ENCODE data around the gene GLI3. TPM values are rescaled to one million over a fixed set of nuclear protein-coding genes. Genes with fewer than 3 reads are reported as not detected.

GLI3 gene
- total and polyA plus RNA-seq, 2 of the 8 experiments (the other 6 are each of a cell fraction or from before 2014, with no cell fraction given), result 8.0 to 31.1 TPM

DNA sequence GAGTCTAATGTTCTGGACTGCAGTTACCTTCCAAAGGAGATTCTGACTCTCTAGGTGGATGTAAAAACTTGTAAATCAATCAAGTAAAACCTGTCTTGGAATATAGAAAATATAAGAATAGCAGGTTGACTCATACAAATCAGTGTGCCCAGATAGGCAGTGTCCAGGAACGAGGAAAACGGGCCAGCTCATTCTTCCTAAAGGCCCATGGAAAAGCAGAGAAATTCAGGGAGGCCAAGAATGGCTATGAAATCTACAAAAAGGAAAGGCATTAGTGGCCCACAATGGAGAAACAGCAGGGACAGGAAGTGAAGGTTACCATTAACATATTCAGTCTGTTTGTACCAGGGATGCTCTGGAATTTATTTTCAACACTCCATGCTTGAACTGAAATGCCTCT is 14.9 kb downstream of the GLI3 start:
- Histone ChIP-seq H4K20me1 (replicated peaks in 1 of 2; ENCODE audit: control insufficient read depth in 1 of 2, insufficient read depth in 2 of 2, low read length in 2 of 2) (peaks cover 0 to 2% of the 10 kb centered on the region in 2 experiments), H4K5ac (ENCODE audit: insufficient read length, low read depth, low read length) (no peak overlapping the region), H2BK15ac (ENCODE audit: low read length) (no peak overlapping the region), H3K79me1 (ENCODE audit: low read depth, low read length) (peaks cover 4% of the 10 kb centered on the region), H3K9ac (replicated peaks in 1 of 4; ENCODE audit: extremely low read depth in 1 of 4, low read depth in 3 of 4, low read length in 3 of 4) (peak overlapping the region in 2 of 4 experiments; percentile 39 to 49; a peak in 1 of 7 replicates), H3K14ac (ENCODE audit: insufficient read length) (no peak overlapping the region), H3K23ac (ENCODE audit: insufficient read length) (no peak overlapping the region), H3K4me3 (ENCODE audit: extremely low read depth in 1 of 4, insufficient read depth in 2 of 4, low read depth in 3 of 4, low read length in 4 of 4) (peak overlapping the region in 1 of 4 experiments; percentile 32; a peak in 1 of 8 replicates), H2BK120ac (replicated peaks; ENCODE audit: low read depth, low read length) (peak overlapping the region; percentile 84), H3K56ac (replicated peaks; ENCODE audit: insufficient read length, low read depth, low read length) (no peak overlapping the region), H2BK12ac (ENCODE audit: low read depth, low read length) (peak overlapping the region; percentile 99), H4K8ac (ENCODE audit: extremely low read depth, insufficient read depth, low read length) (no peak overlapping the region), H2AFZ (ENCODE audit: low read length) (no peak overlapping the region), H3K4me1 (replicated peaks in 1 of 4; ENCODE audit: control insufficient read depth in 3 of 4, insufficient read depth in 4 of 4, low read length in 3 of 4) (peaks cover 16 to 33% (median 30%) of the 10 kb centered on the region in 4 experiments), H3K27me3 (replicated peaks in 1 of 4; ENCODE audit: control insufficient read depth in 3 of 4, extremely low read depth in 1 of 4, insufficient read depth in 3 of 4, low read length in 3 of 4) (no peaks in the 10 kb centered on the region), H3K18ac (ENCODE audit: extremely low read depth, low read length) (no peak overlapping the region; the same call in 1 of the 2 replicates), H4K91ac (replicated peaks; ENCODE audit: insufficient read length, low read length) (peak overlapping the region; percentile 88), H3K36me3 (ENCODE audit: control insufficient read depth in 2 of 4, insufficient read depth in 4 of 4, low read length in 3 of 4) (0 out of 8 replicates have a peak, but pooled peaks cover 0 to 3% (median 0%) of the 10 kb centered on the region in 4 experiments), H3K23me2 (ENCODE audit: low read depth, low read length) (peaks cover 4% of the 10 kb centered on the region), H2BK5ac (ENCODE audit: low read depth, low read length) (peak overlapping the region; percentile 98; the same call in 1 of the 2 replicates), H2BK20ac (ENCODE audit: low read length) (peak overlapping the region; percentile 91; the same call in 1 of the 2 replicates), H3K4me2 (ENCODE audit: insufficient read depth in 1 of 2, low read depth in 2 of 2, low read length in 2 of 2) (peak overlapping the region; percentile 30 to 60), H3K4ac (replicated peaks; ENCODE audit: insufficient read length, low read depth, low read length) (no peak overlapping the region), H2AK5ac (ENCODE audit: low read depth, low read length) (peak overlapping the region; percentile 87; the same call in 1 of the 2 replicates), H3K27ac (ENCODE audit: low read depth, low read length) (peak overlapping the region; percentile 80; the same call in 1 of the 2 replicates), H3K9me3 (ENCODE audit: insufficient read depth in 2 of 2, low read depth in 1 of 2, low read length in 1 of 2) (no peaks in the 10 kb centered on the region), H3K79me2 (ENCODE audit: control insufficient read depth in 1 of 2, insufficient read depth in 2 of 2, low read length in 2 of 2) (peaks cover 0 to 52% of the 10 kb centered on the region in 2 experiments; a peak in 3 of 4 replicates)
- POLR2A ChIA-PET (ENCODE audit: partially characterized antibody), result interaction anchor here (1.0 to 2.4 kb wide), 8 partner anchors 9 to 462 kb away, joined by 3 to 18 read pairs (median 4); partner anchors contain the start of gene GLI3
- 13% methylated on average over 2 of the region's 2 CpGs; no CpG with 5 or more reads in 1 of the 2 experiments for WGBS, 2 experiments (ENCODE audit: extremely low coverage in 1 of 2, insufficient coverage in 1 of 2, insufficient read length in 1 of 2, insufficient replicate concordance in 2 of 2, low coverage in 1 of 2, low lambda C conversion rate in 2 of 2, missing lambda C conversion rate in 1 of 2)
- CTCF ChIA-PET (ENCODE audit: partially characterized antibody), result interaction anchor here (0.9 to 2.5 kb wide), 7 partner anchors 9 to 471 kb away, joined by 3 to 11 read pairs (median 5); no protein-coding TSS in a partner anchor
- DNase-seq (ENCODE audit: low read depth in 1 of 2, low spot score in 2 of 2) (no peak), FAIRE-seq (peak; percentile 95)
- TF ChIP-seq HDAC2 (IDR thresholded peaks at IDR 0.05; ENCODE audit: borderline replicate concordance in 1 of 2, low read depth in 2 of 2, low read length in 2 of 2) (peak in 1 of 2 experiments; percentile 50; a peak in 1 of 4 replicates), ATF3 (IDR thresholded peaks at IDR 0.05; ENCODE audit: insufficient read depth, low read depth, low read length) (no peak), EP300 (IDR thresholded peaks at IDR 0.05; ENCODE audit: borderline replicate concordance in 1 of 2, low read depth in 2 of 2, low read length in 2 of 2) (peak in 1 of 2 experiments; percentile 78; a peak in 1 of 3 replicates), KDM4A (IDR thresholded peaks at IDR 0.05; ENCODE audit: low read depth, low read length, severe bottlenecking) (no peak), SP4 (IDR thresholded peaks at IDR 0.05; ENCODE audit: low read length) (no peak), SP1 (IDR thresholded peaks at IDR 0.05; ENCODE audit: low read depth, low read length) (peak; percentile 79), BRCA1 (IDR thresholded peaks at IDR 0.05; ENCODE audit: low read depth, low read length) (no peak), TEAD4 (IDR thresholded peaks at IDR 0.05; ENCODE audit: low read depth, low read length) (peak; percentile 67; the same call in 1 of the 2 replicates)
- TF ChIP-seq, protein P1, sequence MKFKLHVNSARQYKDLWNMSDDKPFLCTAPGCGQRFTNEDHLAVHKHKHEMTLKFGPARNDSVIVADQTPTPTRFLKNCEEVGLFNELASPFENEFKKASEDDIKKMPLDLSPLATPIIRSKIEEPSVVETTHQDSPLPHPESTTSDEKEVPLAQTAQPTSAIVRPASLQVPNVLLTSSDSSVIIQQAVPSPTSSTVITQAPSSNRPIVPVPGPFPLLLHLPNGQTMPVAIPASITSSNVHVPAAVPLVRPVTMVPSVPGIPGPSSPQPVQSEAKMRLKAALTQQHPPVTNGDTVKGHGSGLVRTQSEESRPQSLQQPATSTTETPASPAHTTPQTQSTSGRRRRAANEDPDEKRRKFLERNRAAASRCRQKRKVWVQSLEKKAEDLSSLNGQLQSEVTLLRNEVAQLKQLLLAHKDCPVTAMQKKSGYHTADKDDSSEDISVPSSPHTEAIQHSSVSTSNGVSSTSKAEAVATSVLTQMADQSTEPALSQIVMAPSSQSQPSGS (IDR thresholded peaks at IDR 0.05; ENCODE audit: low read length), result no peak
